Activated naive CD8-positive, alpha-beta T cell treated with anti-CD3 and anti-CD28 coated beads, Interleukin-2, amount 10 ng/mL, durations not matched to agents 7 days and 5 days (primary cell): Measurements from ENCODE around the gene FLYWCH1. TPM values are rescaled to one million over a fixed set of nuclear protein-coding genes. Genes with fewer than 3 reads are reported as not detected.
A peak's percentile ranks its signal among the peaks of the same experiment; 100 is the strongest.

Experiments
- ATAC-seq: fragments of 150-1000 bp; cut with Tn5 transposase; one replicate; pipeline ENCODE4 v1.10.0; 2021; ENCODE audit warnings: low read depth, moderate library complexity
- POLR2A ChIA-PET: fragments of 350-600 bp; sonication (Branson Sonifier 250); formaldehyde crosslinking; loops from one replicate; lab custom pipeline; 2021; ENCODE audit warnings: antibody characterized with exemption; lab: Charles Lee
- DNase-seq: peaks from one replicate; pipeline ENCODE4 v3.0.0; 2021
- H3K27ac Mint-ChIP-seq: one replicate; pipeline ENCODE4 v1.8.0; 2022; ENCODE audit warnings: mild to moderate bottlenecking, mixed read lengths
- H3K27me3 Mint-ChIP-seq: one replicate; pipeline ENCODE4 v1.8.0; 2022; ENCODE audit warnings: mild to moderate bottlenecking, moderate library complexity, mixed read lengths
- H3K36me3 Mint-ChIP-seq: one replicate; pipeline ENCODE4 v1.8.0; 2021; ENCODE audit warnings: mild to moderate bottlenecking, mixed read lengths
- H3K4me1 Mint-ChIP-seq: one replicate; pipeline ENCODE4 v1.8.0; 2021; ENCODE audit warnings: mixed read lengths
- H3K4me3 Mint-ChIP-seq: one replicate; pipeline ENCODE4 v1.8.0; 2022; ENCODE audit warnings: mild to moderate bottlenecking, moderate library complexity, mixed read lengths
- H3K9me3 Mint-ChIP-seq: one replicate; pipeline ENCODE4 v1.8.0; 2021; ENCODE audit warnings: mixed read lengths
- total RNA-seq, 2 experiments: library from RNA; stranded (reverse); gene quantifications; one replicate each; pipeline ENCODE4 v1.2.3, GENCODE V29; 2021

Gene FLYWCH1
- total RNA-seq, 2 experiments from 2014 or later = 65.5 to 69.7 TPM

DNA sequence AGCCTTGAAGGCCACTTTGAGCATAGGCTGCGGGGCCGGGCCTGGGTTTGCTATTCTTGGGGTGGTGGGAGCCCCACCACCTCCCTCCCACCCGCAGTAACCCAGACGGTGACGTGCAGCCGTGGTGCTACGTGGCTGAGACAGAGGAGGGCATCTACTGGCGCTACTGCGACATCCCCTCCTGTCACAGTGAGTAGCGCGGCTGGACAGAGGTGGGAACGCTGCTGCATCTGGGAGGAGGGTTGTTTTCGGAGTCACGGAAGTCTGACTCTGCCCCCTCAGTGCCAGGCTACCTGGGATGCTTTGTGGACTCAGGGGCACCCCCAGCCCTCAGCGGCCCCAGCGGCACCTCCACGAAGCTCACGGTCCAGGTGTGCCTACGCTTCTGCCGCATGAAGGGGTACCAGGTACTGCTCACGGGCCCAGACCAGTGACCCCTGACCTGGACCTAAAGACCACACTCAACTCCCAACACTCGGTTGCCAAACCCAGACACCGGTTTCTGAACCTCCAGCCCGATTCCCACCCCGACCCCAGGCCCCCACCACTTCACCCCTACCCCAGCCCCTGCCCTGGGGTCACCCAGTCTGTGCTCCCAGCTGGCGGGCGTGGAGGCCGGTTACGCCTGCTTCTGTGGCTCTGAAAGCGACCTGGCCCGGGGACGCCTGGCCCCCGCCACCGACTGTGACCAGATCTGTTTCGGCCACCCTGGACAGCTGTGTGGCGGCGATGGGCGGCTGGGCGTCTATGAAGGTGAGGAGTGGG, 54.5 kb downstream of the FLYWCH1 start:
- ATAC-seq = no peak
- no peaks in the 10 kb centered on the region for H3K36me3 Mint-ChIP-seq
- peak; percentile 30 for DNase-seq
- peaks cover 28% of the 10 kb centered on the region for H3K4me1 Mint-ChIP-seq
- H3K27me3 Mint-ChIP-seq = peaks cover 35% of the 10 kb centered on the region
- POLR2A ChIA-PET = interaction anchor here (1.4 to 4.1 kb wide), 3 partner anchors 10 to 15 kb away, joined by 4 to 27 read pairs (median 9); partner anchors contain the start of gene PKMYT1
- H3K9me3 Mint-ChIP-seq = no peaks in the 10 kb centered on the region
- H3K27ac Mint-ChIP-seq = no peak overlapping the region
- H3K4me3 Mint-ChIP-seq = no peak overlapping the region

GRCh38 chr16:2966808-2967191, 55.1 kb downstream of the FLYWCH1 start:
- no peak overlapping the region for H3K4me3 Mint-ChIP-seq
- H3K4me1 Mint-ChIP-seq = peaks cover 26% of the 10 kb centered on the region
- no peaks in the 10 kb centered on the region for H3K9me3 Mint-ChIP-seq
- H3K27me3 Mint-ChIP-seq = peaks cover 34% of the 10 kb centered on the region
- POLR2A ChIA-PET = interaction anchor here (4.1 kb wide), 1 partner anchor 14 kb away, joined by 27 read pairs; the partner anchor contains the start of gene PKMYT1
- no peak for ATAC-seq
- H3K36me3 Mint-ChIP-seq = no peaks in the 10 kb centered on the region
- DNase-seq = no peak
- H3K27ac Mint-ChIP-seq = no peak overlapping the region

GRCh38 chr16:2967211-2967631, 55.5 kb downstream of the FLYWCH1 start:
- Mint-ChIP-seq H3K9me3 (no peaks in the 10 kb centered on the region), H3K4me1 (peaks cover 27% of the 10 kb centered on the region), H3K27ac (no peak overlapping the region), H3K36me3 (peaks cover 3% of the 10 kb centered on the region), H3K4me3 (no peak overlapping the region), H3K27me3 (peaks cover 30% of the 10 kb centered on the region)
- DNase-seq (no peak), ATAC-seq (no peak)
- POLR2A ChIA-PET = interaction anchor here (4.1 kb wide), 1 partner anchor 14 kb away, joined by 27 read pairs; the partner anchor contains the start of gene PKMYT1

DNA sequence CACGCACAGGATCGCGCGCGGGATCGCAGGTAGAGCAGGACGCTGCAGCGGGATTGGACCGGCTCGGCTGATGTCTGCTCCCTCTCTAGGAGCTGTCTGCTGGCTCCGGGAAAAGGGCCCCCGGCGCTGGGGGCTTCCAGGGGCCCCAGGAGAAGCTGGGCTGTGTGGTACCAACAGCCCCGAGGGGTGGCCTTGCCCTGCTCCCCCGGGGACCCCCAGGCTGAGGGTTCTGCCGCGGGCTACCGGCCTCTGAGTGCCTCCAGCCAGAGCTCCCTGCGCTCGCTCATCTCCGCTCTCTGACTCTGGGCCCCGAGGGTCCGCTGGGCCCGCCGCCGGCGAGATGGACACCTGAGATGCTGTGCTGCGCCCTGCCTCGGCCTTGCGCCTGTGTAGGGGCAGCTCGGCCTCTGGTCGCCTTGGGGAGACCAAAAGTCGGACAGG, 56.0 kb downstream of the FLYWCH1 start:
- Mint-ChIP-seq H3K36me3 (peaks cover 3% of the 10 kb centered on the region), H3K9me3 (no peaks in the 10 kb centered on the region), H3K4me3 (peak overlapping the region; percentile 28), H3K4me1 (peaks cover 27% of the 10 kb centered on the region), H3K27ac (no peak overlapping the region), H3K27me3 (peaks cover 26% of the 10 kb centered on the region)
- POLR2A ChIA-PET = interaction anchor here (4.1 kb wide), 1 partner anchor 13 kb away, joined by 27 read pairs; the partner anchor contains the start of gene PKMYT1
- DNase-seq = no peak
- no peak for ATAC-seq

- H3K4me3 Mint-ChIP-seq = peak overlapping the region; percentile 82
- peaks cover 3% of the 10 kb centered on the region for H3K36me3 Mint-ChIP-seq
- DNase-seq = no peak
- H3K4me1 Mint-ChIP-seq = peaks cover 27% of the 10 kb centered on the region
- ATAC-seq = no peak
- peaks cover 23% of the 10 kb centered on the region for H3K27me3 Mint-ChIP-seq
- H3K27ac Mint-ChIP-seq = no peak overlapping the region
- H3K9me3 Mint-ChIP-seq = no peaks in the 10 kb centered on the region
- POLR2A ChIA-PET = interaction anchor here (4.1 kb wide), 1 partner anchor 13 kb away, joined by 27 read pairs; the partner anchor contains the start of gene PKMYT1
Observed at GRCh38 chr16:2968368-2968737, 56.6 kb downstream of the FLYWCH1 start.

GRCh38 chr16:2968738-2969544, 57.2 kb downstream of the FLYWCH1 start, which contains the start of gene PAQR4:
TSS of gene PAQR4 (plus strand) at chr16:2969348. CDS start at chr16:2969675, 327 bp downstream.
- H3K9me3 Mint-ChIP-seq = no peaks in the 10 kb centered on the region
- peak; percentile 96 for DNase-seq
- peak within 1 kb of the TSS; percentile 82 for H3K4me3 Mint-ChIP-seq
- POLR2A ChIA-PET = interaction anchor here (0.6 to 4.1 kb wide), 8 partner anchors 8 to 286 kb away, joined by 3 to 46 read pairs (median 4); partner anchors contain the start of genes FLYWCH1, FLYWCH2, KCTD5 and PKMYT1
- H3K27me3 Mint-ChIP-seq = peaks cover 18% of the 10 kb centered on the region
- H3K36me3 Mint-ChIP-seq = peaks cover 3% of the 10 kb centered on the region
- ATAC-seq = peak; percentile 65
- H3K4me1 Mint-ChIP-seq = peaks cover 27% of the 10 kb centered on the region
- peak within 1 kb of the TSS; percentile 61 for H3K27ac Mint-ChIP-seq

DNA sequence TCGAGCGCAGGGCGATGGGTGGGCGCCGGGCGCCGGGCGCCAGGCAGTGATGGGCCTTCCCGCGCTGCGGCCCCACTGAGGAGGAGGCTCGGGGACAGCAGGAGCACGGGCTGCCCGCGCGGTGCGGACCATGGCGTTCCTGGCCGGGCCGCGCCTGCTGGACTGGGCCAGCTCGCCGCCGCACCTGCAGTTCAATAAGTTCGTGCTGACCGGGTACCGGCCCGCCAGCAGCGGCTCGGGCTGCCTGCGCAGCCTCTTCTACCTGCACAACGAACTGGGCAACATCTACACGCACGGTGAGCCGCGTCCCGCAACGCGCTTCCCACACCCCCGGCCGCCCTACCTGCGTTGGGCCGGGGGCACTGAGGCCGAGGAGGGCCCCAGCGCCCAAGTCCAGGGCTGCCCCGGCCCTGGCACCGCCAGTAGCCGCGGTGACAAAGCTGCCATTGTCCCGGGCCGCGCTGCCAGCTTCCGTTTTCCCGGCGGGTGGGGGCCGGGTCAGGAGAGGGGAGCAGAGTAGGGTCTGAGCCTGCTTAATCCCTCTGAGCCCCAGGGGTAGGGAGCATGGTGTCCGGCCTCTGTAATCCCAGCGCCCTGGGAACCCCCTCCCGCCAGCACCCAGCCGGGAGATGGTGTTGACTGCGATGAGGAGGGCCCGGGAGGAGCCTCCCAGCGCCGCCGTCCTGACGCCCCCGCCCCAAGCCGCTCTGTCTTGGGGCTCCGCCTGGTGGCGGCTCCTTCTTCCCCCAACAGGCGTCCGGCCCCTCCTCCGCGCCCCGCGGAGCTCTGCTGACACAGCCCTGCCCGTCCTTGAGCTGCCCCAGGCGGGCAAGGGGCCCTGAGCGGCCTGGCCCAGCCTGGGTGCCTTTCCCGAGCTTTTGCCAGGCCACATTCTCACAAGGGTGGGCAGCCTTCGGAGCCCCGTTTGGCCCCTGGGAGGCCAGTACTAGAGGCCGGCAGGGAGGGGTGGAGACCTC, 58.1 kb downstream of the FLYWCH1 start:
- peak overlapping the region; percentile 81 for H3K4me3 Mint-ChIP-seq
- H3K4me1 Mint-ChIP-seq = peaks cover 25% of the 10 kb centered on the region
- ATAC-seq (peak; percentile 73), DNase-seq (peak; percentile 88)
- peak overlapping the region; percentile 61 for H3K27ac Mint-ChIP-seq
- H3K9me3 Mint-ChIP-seq = no peaks in the 10 kb centered on the region
- H3K27me3 Mint-ChIP-seq = peaks cover 14% of the 10 kb centered on the region
- peaks cover 3% of the 10 kb centered on the region for H3K36me3 Mint-ChIP-seq
- POLR2A ChIA-PET = interaction anchor here (0.5 to 4.1 kb wide), 14 partner anchors 9 to 287 kb away, joined by 3 to 46 read pairs (median 3); partner anchors contain the start of genes FLYWCH1, FLYWCH2, KCTD5 and PKMYT1

DNA sequence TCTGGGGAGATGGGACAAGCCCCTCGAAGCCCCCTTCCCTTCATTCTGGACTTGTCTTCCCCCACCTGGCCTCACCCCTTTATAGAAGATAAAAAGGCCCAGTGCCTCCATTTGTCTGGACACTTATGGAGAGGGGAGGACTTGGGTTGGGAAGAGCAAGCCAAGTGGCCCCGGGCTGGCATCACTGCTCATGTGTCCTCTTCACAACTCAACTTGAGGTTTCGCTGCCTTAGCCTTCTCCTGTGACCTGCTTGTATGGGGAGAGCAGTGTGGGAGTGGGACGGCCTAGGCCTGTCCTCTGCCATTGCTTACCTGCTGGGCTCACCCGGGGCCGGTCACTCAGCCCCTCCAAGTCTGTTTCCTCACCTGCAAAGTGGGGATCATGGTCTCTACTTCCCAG, 58.8 kb downstream of the FLYWCH1 start:
- peaks cover 3% of the 10 kb centered on the region for H3K36me3 Mint-ChIP-seq
- H3K4me3 Mint-ChIP-seq = peak overlapping the region; percentile 81
- no peak for ATAC-seq
- H3K9me3 Mint-ChIP-seq = no peaks in the 10 kb centered on the region
- POLR2A ChIA-PET = interaction anchor here (0.5 to 4.1 kb wide), 8 partner anchors 8 to 59 kb away, joined by 3 to 46 read pairs (median 4); partner anchors contain the start of genes FLYWCH1, PKMYT1 and TNFRSF12A
- peaks cover 8% of the 10 kb centered on the region for H3K27me3 Mint-ChIP-seq
- peaks cover 22% of the 10 kb centered on the region for H3K4me1 Mint-ChIP-seq
- H3K27ac Mint-ChIP-seq = peak overlapping the region; percentile 61
- DNase-seq = no peak

GRCh38 chr16:2971134-2971984, 59.6 kb downstream of the FLYWCH1 start:
- peaks cover 6% of the 10 kb centered on the region for H3K27me3 Mint-ChIP-seq
- peaks cover 19% of the 10 kb centered on the region for H3K4me1 Mint-ChIP-seq
- H3K4me3 Mint-ChIP-seq = peak overlapping the region; percentile 81
- POLR2A ChIA-PET = interaction anchor here (0.5 to 4.1 kb wide), 2 partner anchors 10 to 12 kb away, joined by 4 to 46 read pairs; partner anchors contain the start of gene PKMYT1
- no peaks in the 10 kb centered on the region for H3K9me3 Mint-ChIP-seq
- no peak for DNase-seq
- H3K27ac Mint-ChIP-seq = peak overlapping the region; percentile 48
- peaks cover 3% of the 10 kb centered on the region for H3K36me3 Mint-ChIP-seq
- ATAC-seq = no peak

DNA sequence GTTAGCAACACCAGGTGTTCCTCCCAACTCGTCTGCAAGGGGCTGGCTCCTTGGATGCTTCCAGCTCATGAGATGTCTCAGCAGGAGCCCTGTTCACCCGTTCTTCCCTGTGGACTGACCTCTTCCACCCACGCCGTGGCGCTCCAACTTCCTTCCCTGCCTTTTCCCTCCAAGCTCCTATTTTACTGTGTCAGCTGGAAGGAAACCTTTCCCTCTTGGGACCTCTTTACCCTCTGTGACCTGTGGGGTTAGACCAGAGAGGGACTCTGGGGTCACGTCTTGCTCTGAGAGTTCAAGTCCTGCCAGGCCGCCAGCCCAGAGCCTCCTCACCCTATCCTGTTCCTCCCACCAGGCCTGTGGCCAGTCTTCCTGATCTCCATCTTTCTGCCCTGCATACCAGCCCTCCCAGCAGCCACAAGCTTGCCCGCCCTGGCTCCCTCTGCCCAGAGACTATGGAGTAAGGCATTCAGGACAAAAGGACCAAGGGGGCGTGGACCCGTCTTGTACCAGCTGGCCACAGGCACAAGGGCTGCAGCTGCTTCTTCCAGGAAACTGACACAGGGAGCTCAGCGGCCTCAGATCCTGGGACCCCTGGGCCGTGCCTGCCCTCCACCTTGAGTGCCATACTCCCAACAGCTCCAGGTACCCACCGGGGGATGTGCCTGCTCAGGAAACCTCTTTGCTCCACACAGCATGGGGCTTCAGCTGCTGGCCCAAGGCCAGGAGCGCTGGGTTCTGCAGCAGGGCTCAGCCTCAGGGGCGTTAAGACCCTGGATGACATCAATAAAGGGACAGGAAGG, 60.5 kb downstream of the FLYWCH1 start:
- peaks cover 19% of the 10 kb centered on the region for H3K4me1 Mint-ChIP-seq
- H3K9me3 Mint-ChIP-seq = no peaks in the 10 kb centered on the region
- ATAC-seq (no peak), DNase-seq (no peak)
- peaks cover 3% of the 10 kb centered on the region for H3K36me3 Mint-ChIP-seq
- POLR2A ChIA-PET = interaction anchor here (4.1 kb wide), 1 partner anchor 9 kb away, joined by 46 read pairs; the partner anchor contains the start of gene PKMYT1
- no peak overlapping the region for H3K27ac Mint-ChIP-seq
- H3K27me3 Mint-ChIP-seq = peaks cover 6% of the 10 kb centered on the region
- no peak overlapping the region for H3K4me3 Mint-ChIP-seq

GRCh38 chr16:2973093-2973492, 61.4 kb downstream of the FLYWCH1 start:
- POLR2A ChIA-PET = no interaction called here

More at GRCh38 chr16:2973093-2973492, 61.4 kb downstream of the FLYWCH1 start:
- H3K4me1 Mint-ChIP-seq = peaks cover 23% of the 10 kb centered on the region
- H3K27me3 Mint-ChIP-seq = peaks cover 2% of the 10 kb centered on the region
- H3K36me3 Mint-ChIP-seq = peaks cover 3% of the 10 kb centered on the region
- H3K9me3 Mint-ChIP-seq = no peaks in the 10 kb centered on the region
- no peak for ATAC-seq
- no peak overlapping the region for H3K4me3 Mint-ChIP-seq
- no peak overlapping the region for H3K27ac Mint-ChIP-seq
- DNase-seq = no peak
